HTERT RPE-1 (cell line): ENCODE data around the gene CACNA2D3.

ENCODE experiments used
- in situ Hi-C: fragments of 300-500 bp; cut with MboI; formaldehyde crosslinking; loops from 4 replicates; pipeline ENCODE4 v1.14.3; 2020; ENCODE audit warnings: low sequenced_read_pairs

The CACNA2D3 gene

DNA sequence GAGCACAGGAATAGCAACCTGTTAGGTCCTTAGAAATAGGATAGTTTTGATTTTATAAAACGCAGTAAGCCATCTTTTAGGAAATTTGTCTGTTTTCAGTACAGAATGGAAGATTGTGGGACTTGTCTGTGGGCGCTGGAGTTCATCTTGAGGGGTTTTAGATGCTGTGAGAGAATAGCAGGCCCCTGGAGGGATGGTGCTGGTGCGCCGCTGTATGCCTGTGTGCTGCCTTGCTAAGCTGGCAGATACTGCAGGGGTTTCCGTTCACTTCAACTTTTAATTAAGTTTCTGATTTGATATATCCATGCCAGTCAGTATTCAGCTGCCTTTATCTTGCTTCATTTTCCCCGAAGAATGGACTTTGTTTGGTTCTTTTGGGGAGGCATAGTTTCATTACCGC is 4.2 kb downstream of the CACNA2D3 start:
- in situ Hi-C loops: no loop called here

DNA sequence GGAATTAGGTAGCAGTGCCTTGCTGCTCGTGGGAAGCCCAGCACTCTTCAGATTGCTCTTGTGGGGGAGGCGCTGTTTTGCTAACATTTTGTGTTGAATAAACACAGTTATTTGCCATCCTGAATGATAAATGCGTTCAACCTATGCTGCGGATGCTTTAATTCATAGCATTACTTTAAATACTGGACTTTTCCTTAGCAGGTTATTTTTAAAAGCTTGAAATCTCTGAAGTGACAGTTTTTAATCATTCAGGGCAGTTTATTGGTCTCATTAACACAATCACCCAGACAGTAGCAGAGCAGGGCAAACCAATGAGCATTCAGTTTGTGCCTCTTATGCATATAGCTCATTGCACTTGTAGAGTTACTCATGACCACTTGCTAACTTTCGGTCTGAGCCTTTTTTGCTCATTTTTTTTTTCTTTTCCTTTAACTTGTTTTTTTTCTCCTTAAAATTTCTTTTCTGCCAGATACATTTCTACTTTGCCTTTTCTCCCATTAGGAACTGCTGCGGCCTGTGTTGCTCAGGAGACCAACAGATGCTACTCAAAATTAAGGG is 5.2 kb downstream of the CACNA2D3 start:
- in situ Hi-C loops: no loop called here

- in situ Hi-C loops: no loop called here
Measured at GRCh38 chr3:54131026-54131605, 8.8 kb downstream of the CACNA2D3 start.

DNA sequence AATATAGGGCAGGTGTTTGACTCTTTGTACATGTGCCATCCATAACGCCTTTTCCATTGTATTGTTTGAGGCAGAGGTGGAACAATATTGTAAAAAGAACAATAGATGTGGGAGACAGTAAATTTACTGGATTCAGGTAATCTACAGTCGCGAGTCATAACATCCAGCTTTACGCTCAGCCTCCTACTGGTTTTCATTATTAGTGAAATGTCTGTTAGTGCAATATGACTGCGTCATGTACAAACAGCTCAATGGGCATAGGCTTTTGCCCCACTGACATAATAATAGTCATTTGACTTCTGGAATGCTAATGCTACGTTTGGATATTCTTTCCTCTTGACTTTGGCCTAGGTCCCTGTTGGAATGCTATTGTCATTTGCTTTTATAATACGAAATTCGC is 9.5 kb downstream of the CACNA2D3 start:
- in situ Hi-C loops: no loop called here

DNA sequence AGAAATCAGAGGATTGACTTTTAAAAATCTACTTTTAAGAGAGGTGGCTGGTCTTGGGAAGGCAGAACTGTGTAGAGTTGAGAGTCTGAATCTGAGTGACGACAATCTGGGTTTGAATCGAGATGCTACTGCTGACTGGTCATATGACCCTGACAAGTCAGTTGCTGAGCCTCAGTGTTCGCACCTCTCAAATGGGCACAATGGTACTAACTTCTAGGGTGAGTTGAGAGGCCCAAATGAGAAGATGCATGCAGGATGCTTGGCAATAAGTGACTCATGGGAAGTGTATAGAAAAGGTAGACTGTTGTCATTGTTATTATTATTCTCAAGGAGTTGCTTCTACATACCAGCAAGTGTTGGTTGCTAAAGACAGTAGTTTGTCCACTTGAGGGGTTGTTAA is 10.3 kb downstream of the CACNA2D3 start:
- in situ Hi-C loops: no loop called here

DNA sequence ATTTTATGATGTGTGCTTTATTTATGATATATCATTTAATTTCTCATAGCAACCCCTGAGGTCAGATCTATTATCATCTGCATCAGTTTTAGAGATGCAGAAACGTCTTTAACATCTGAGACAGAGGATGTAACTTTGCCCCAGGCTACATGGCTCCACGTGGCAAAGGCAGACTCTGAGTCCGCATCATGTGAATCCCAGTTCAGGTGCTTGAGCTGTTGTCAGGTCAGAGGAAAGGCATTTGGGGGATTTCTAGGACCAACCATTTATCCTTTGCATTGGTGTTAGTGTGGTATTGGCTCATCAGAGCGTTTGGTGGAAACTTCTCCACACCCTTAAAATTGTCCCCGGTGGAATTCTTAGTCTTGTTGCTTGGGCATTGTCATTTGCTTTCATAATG is 10.8 kb downstream of the CACNA2D3 start:
- in situ Hi-C loops: no loop called here

DNA sequence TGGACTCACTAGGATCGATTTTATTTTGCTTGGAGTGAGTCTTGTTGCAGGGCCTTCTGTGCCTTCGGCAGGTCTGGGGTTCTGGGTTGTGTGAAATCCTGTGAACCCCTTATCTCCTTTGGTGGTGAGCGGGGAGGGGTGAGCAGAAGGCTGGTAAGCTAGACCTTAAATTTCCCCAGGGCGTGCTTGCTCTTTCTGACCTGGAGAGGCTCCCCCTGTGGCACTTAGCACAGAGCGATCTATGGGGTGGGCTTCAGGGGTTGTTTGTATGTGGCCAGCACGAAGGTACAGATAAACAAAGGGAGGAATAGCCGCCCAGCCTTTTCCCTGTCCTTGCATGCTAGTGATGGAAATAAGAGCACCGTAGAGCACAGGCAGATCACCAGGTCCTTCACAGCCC is 11.8 kb downstream of the CACNA2D3 start:
- in situ Hi-C loops: no loop called here

DNA sequence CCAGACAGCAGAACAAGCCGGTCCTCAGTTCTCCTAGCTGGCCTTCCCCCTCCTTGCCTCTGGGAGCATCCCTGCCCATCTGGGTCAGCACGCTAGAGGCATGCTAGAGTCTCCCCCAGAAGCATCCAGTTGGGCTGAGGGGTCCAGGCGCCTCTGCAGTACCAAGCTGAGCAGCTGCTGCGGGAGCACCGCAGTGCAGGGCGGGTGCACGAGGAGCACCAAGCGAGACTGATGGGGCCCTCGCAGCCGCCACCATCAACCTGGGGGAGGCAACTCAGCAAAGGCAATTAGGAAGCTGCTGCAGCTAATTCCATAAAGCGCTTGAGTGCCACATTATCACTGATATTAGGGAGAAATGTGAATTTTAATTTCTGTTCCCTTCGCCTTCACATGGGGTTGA is 12.4 kb downstream of the CACNA2D3 start:
- in situ Hi-C loops: no loop called here

GRCh38 chr3:54137311-54137710 is 15.0 kb downstream of the CACNA2D3 start:
- in situ Hi-C loops: no loop called here

- in situ Hi-C loops: no loop called here
Measured at GRCh38 chr3:54138937-54139547, 16.7 kb downstream of the CACNA2D3 start.

GRCh38 chr3:54139630-54140029 is 17.3 kb downstream of the CACNA2D3 start:
- in situ Hi-C loops: no loop called here

- in situ Hi-C loops: no loop called here
Measured at GRCh38 chr3:54144284-54144683, 21.9 kb downstream of the CACNA2D3 start.

GRCh38 chr3:54146506-54147239 is 24.3 kb downstream of the CACNA2D3 start:
- in situ Hi-C loops: no loop called here

DNA sequence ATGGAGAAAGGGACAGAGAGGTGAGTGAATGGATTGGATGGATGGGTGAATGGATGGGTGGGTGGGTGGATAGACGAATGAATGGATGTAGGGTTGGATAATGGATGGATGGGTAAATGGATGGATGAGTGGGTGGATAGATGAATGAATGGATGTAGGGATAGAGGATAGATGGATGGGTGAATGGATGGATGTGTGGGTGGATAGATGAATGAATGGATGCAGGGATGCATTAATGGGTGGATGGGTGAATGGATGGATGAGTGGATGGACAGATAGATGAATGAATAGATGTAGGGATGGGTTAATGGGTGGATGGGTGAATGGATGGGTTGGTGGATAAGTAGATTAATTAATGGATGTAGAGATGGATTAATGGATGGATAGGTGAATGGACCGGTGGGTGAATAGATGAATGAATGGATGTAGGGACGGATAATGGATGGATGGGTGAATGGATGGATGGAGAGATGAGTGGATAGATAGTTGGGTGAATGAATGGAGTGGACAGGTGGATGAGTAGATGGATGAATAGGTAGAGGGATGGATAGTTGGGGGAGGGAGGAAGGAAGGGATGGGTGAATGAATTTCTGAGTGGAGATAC is 28.6 kb downstream of the CACNA2D3 start:
- in situ Hi-C loops: no loop called here

GRCh38 chr3:54153477-54153876 is 31.1 kb downstream of the CACNA2D3 start:
- in situ Hi-C loops: no loop called here

DNA sequence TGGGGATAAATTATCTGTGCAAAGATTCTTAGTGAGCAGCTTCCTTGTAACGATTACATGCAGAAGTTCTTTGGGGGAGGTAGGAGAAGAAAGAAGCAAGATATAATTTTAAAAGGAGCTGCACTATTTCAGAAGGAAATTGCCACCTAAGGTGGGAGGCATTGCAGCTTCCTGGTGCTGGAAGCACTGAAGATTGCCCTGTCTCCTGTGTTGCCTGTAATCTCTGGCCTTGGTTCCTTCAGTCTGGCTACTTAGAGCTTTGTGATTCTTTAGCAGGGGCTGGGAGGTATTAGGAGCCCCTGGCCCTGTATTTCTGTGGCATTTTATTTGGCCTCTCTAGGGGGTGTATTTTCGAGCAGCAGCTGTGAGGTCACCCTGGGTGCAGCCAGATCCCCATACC is 35.5 kb downstream of the CACNA2D3 start:
- in situ Hi-C loops: no loop called here

GRCh38 chr3:54159917-54160316 is 37.6 kb downstream of the CACNA2D3 start:
- in situ Hi-C loops: no loop called here

GRCh38 chr3:54163441-54163840 is 41.1 kb downstream of the CACNA2D3 start:
- in situ Hi-C loops: no loop called here

GRCh38 chr3:54164192-54164975 is 42.0 kb downstream of the CACNA2D3 start:
- in situ Hi-C loops: no loop called here

- in situ Hi-C loops: no loop called here
Measured at GRCh38 chr3:54165865-54166264, 43.5 kb downstream of the CACNA2D3 start.

- in situ Hi-C loops: no loop called here
Measured at GRCh38 chr3:54167999-54168398, 45.6 kb downstream of the CACNA2D3 start.
